ENCODE data around the gene ATP7B.

ATP7B gene

GRCh38 chr13:51933466-51934058, 77.7 kb downstream of the ATP7B start:
- H3K9me3 ChIP-seq (ENCODE audit: insufficient read depth, low read length), result no peaks in the 10 kb centered on the region
- peaks cover 3% of the 10 kb centered on the region for H3K36me3 ChIP-seq (ENCODE audit: insufficient read depth, insufficient read length, low read length)
- H3K4me3 ChIP-seq (ENCODE audit: insufficient read length, low read depth), result no peak overlapping the region
- no peak overlapping the region for H3K9ac ChIP-seq (ENCODE audit: insufficient read length, low read depth)
- no peaks in the 10 kb centered on the region for H3K4me1 ChIP-seq (ENCODE audit: insufficient read depth, insufficient read length)
- H3K27me3 ChIP-seq (ENCODE audit: insufficient read depth, insufficient read length), result no peaks in the 10 kb centered on the region
- TF ChIP-seq YY1 (IDR thresholded peaks at IDR 0.05; ENCODE audit: insufficient read depth, insufficient read length), result no peak
- TF ChIP-seq SUZ12 (IDR thresholded peaks at IDR 0.05; ENCODE audit: extremely low read depth, insufficient read depth, insufficient read length), result no peak
- no peak for TF ChIP-seq ZNF274 (IDR thresholded peaks at IDR 0.05; ENCODE audit: low read depth, low read length)
- DNase-seq (ENCODE audit: low read depth, low spot score), result no peak

GRCh38 chr13:51932231-51932630, 79.0 kb downstream of the ATP7B start:
- Histone ChIP-seq H3K9me3 (ENCODE audit: insufficient read depth, low read length) (no peaks in the 10 kb centered on the region), H3K36me3 (ENCODE audit: insufficient read depth, insufficient read length, low read length) (peaks cover 3% of the 10 kb centered on the region), H3K4me1 (ENCODE audit: insufficient read depth, insufficient read length) (no peaks in the 10 kb centered on the region), H3K4me3 (ENCODE audit: insufficient read length, low read depth) (no peak overlapping the region), H3K9ac (ENCODE audit: insufficient read length, low read depth) (no peak overlapping the region), H3K27me3 (ENCODE audit: insufficient read depth, insufficient read length) (no peaks in the 10 kb centered on the region)
- no peak for DNase-seq (ENCODE audit: low read depth, low spot score)
- TF ChIP-seq SUZ12 (IDR thresholded peaks at IDR 0.05; ENCODE audit: extremely low read depth, insufficient read depth, insufficient read length) (no peak), YY1 (IDR thresholded peaks at IDR 0.05; ENCODE audit: insufficient read depth, insufficient read length) (no peak)

GRCh38 chr13:51931606-51932005, 79.6 kb downstream of the ATP7B start:
- TF ChIP-seq SUZ12 (IDR thresholded peaks at IDR 0.05; ENCODE audit: extremely low read depth, insufficient read depth, insufficient read length) (no peak), ZNF274 (IDR thresholded peaks at IDR 0.05; ENCODE audit: low read depth, low read length) (no peak), YY1 (IDR thresholded peaks at IDR 0.05; ENCODE audit: insufficient read depth, insufficient read length) (no peak)
- no peak overlapping the region for H3K9ac ChIP-seq (ENCODE audit: insufficient read length, low read depth)
- no peaks in the 10 kb centered on the region for H3K4me1 ChIP-seq (ENCODE audit: insufficient read depth, insufficient read length)
- no peak overlapping the region for H3K4me3 ChIP-seq (ENCODE audit: insufficient read length, low read depth)
- no peaks in the 10 kb centered on the region for H3K9me3 ChIP-seq (ENCODE audit: insufficient read depth, low read length)
- no peaks in the 10 kb centered on the region for H3K27me3 ChIP-seq (ENCODE audit: insufficient read depth, insufficient read length)
- DNase-seq (ENCODE audit: low read depth, low spot score), result no peak
- H3K36me3 ChIP-seq (ENCODE audit: insufficient read depth, insufficient read length, low read length), result peaks cover 3% of the 10 kb centered on the region

- Histone ChIP-seq H3K27me3 (ENCODE audit: insufficient read depth, insufficient read length) (no peaks in the 10 kb centered on the region), H3K4me3 (ENCODE audit: insufficient read length, low read depth) (no peak overlapping the region), H3K9me3 (ENCODE audit: insufficient read depth, low read length) (no peaks in the 10 kb centered on the region), H3K36me3 (ENCODE audit: insufficient read depth, insufficient read length, low read length) (peaks cover 3% of the 10 kb centered on the region), H3K4me1 (ENCODE audit: insufficient read depth, insufficient read length) (peaks cover 3% of the 10 kb centered on the region), H3K9ac (ENCODE audit: insufficient read length, low read depth) (no peak overlapping the region)
- TF ChIP-seq SUZ12 (IDR thresholded peaks at IDR 0.05; ENCODE audit: extremely low read depth, insufficient read depth, insufficient read length) (no peak), YY1 (IDR thresholded peaks at IDR 0.05; ENCODE audit: insufficient read depth, insufficient read length) (no peak), ZNF274 (IDR thresholded peaks at IDR 0.05; ENCODE audit: low read depth, low read length) (no peak)
- no peak for DNase-seq (ENCODE audit: low read depth, low spot score)
These were observed 81.6 kb downstream of the ATP7B start for GRCh38 chr13:51929699-51930098.

GRCh38 chr13:51928231-51928630, 83.0 kb downstream of the ATP7B start:
- Histone ChIP-seq H3K9me3 (ENCODE audit: insufficient read depth, low read length) (no peaks in the 10 kb centered on the region), H3K9ac (ENCODE audit: insufficient read length, low read depth) (no peak overlapping the region), H3K4me1 (ENCODE audit: insufficient read depth, insufficient read length) (peaks cover 3% of the 10 kb centered on the region), H3K36me3 (ENCODE audit: insufficient read depth, insufficient read length, low read length) (no peaks in the 10 kb centered on the region), H3K27me3 (ENCODE audit: insufficient read depth, insufficient read length) (no peaks in the 10 kb centered on the region), H3K4me3 (ENCODE audit: insufficient read length, low read depth) (no peak overlapping the region)
- TF ChIP-seq YY1 (IDR thresholded peaks at IDR 0.05; ENCODE audit: insufficient read depth, insufficient read length) (no peak), ZNF274 (IDR thresholded peaks at IDR 0.05; ENCODE audit: low read depth, low read length) (no peak), SUZ12 (IDR thresholded peaks at IDR 0.05; ENCODE audit: extremely low read depth, insufficient read depth, insufficient read length) (no peak)
- no peak for DNase-seq (ENCODE audit: low read depth, low spot score)

GRCh38 chr13:51927129-51927528, 84.1 kb downstream of the ATP7B start:
- Histone ChIP-seq H3K27me3 (ENCODE audit: insufficient read depth, insufficient read length) (no peaks in the 10 kb centered on the region), H3K4me1 (ENCODE audit: insufficient read depth, insufficient read length) (peaks cover 3% of the 10 kb centered on the region), H3K9ac (ENCODE audit: insufficient read length, low read depth) (no peak overlapping the region), H3K36me3 (ENCODE audit: insufficient read depth, insufficient read length, low read length) (no peaks in the 10 kb centered on the region), H3K4me3 (ENCODE audit: insufficient read length, low read depth) (no peak overlapping the region), H3K9me3 (ENCODE audit: insufficient read depth, low read length) (no peaks in the 10 kb centered on the region)
- DNase-seq (ENCODE audit: low read depth, low spot score), result no peak
- no peak for TF ChIP-seq YY1 (IDR thresholded peaks at IDR 0.05; ENCODE audit: insufficient read depth, insufficient read length)
- TF ChIP-seq SUZ12 (IDR thresholded peaks at IDR 0.05; ENCODE audit: extremely low read depth, insufficient read depth, insufficient read length), result no peak
- TF ChIP-seq ZNF274 (IDR thresholded peaks at IDR 0.05; ENCODE audit: low read depth, low read length), result no peak

GRCh38 chr13:51926528-51926885, 84.7 kb downstream of the ATP7B start:
- peaks cover 3% of the 10 kb centered on the region for H3K4me1 ChIP-seq (ENCODE audit: insufficient read depth, insufficient read length)
- H3K4me3 ChIP-seq (ENCODE audit: insufficient read length, low read depth), result no peak overlapping the region
- TF ChIP-seq SUZ12 (IDR thresholded peaks at IDR 0.05; ENCODE audit: extremely low read depth, insufficient read depth, insufficient read length) (no peak), YY1 (IDR thresholded peaks at IDR 0.05; ENCODE audit: insufficient read depth, insufficient read length) (no peak), ZNF274 (IDR thresholded peaks at IDR 0.05; ENCODE audit: low read depth, low read length) (no peak)
- H3K27me3 ChIP-seq (ENCODE audit: insufficient read depth, insufficient read length), result no peaks in the 10 kb centered on the region
- no peaks in the 10 kb centered on the region for H3K9me3 ChIP-seq (ENCODE audit: insufficient read depth, low read length)
- DNase-seq (ENCODE audit: low read depth, low spot score), result no peak
- no peak overlapping the region for H3K9ac ChIP-seq (ENCODE audit: insufficient read length, low read depth)
- no peaks in the 10 kb centered on the region for H3K36me3 ChIP-seq (ENCODE audit: insufficient read depth, insufficient read length, low read length)

Data from NT2/D1 (cell line).